ENCODE results near the gene GRB7.
"Not testable (repeated sequence)": the region's sequence is repeated elsewhere in the genome, so short reads cannot be mapped to it uniquely, and the experiment has no call there.

Gene GRB7

GRCh38 chr17:39752241-39752881 lies 14.6 kb downstream of the GRB7 start:
- DNase-seq (ENCODE audit: low read depth) = no peak

DNA sequence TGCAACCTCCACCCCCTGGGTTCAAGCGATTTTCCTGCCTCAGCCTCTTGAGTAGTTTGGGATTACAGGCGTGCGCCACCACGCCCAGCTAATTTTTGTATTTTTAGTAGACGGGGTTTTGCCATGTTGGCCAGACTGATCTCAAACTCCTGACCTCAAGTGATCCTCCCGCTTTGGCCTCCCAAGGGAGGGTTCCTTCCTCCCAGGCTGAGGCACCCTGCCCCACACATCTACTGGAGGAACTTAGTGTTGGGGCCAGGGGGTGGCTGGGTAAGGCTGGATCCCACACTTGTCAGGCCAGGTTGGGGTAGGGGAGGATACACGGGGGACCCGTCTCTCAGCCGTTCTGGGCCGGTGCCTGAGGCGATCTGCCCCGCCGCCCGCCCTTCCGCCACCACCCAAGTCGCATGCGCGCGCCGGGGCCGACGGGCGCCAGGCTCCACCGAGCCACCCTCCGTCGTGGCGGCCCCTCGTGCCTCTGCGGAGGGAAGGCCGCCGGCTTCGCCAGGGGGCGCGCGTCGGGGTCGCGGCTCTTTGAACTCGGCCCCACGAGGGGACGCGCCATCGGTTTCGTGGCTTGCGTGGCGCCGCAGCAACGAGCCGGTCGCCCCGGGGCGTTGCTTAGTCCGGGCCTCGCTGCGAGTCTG lies 15.9 kb downstream of the GRB7 start:
- DNase-seq (ENCODE audit: low read depth) = peak; percentile 63

- DNase-seq (ENCODE audit: low read depth) = peak; percentile 97
Observed at GRCh38 chr17:39754161-39754957, 16.6 kb downstream of the GRB7 start.

GRCh38 chr17:39754958-39755553 lies 17.3 kb downstream of the GRB7 start:
- no peak for DNase-seq (ENCODE audit: low read depth)

DNA sequence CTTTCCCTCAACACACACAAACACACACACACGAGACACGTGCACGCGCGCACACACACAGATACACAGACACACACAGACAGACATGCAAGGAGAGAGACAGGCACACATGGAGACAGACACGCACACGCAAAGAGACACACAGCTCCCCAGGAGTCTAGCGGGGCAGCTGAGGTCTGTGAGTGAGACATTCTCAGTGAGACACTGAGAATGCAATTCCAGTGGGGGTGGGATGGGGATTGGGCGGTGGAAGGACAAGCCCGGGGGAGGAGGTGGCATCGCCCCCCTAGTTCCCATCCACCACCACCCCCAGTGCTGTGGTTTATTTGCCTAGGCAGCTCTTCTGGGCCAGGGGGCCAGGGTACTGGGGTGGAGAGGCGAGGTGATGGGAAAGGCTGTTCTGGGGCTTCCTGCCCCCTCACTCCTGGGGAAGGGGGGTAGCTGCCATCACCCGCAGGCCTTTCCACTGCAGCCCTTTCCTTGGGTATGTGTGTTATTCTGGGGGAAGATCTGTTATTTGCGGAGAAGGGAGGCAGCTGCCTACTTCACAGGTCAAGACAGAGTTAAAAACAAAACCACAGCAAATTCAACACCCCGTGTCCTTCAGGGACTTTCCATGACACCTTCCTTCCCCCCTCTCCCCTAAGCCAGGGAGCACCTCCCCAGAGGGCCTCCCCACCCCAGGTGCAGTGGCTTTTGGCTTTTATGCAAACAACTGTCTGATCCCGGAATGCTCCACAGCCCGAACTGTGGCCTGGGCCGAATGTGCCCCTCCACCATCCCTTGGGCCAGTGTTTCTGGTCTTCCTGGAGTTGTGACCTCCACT lies 18.0 kb downstream of the GRB7 start:
- peak; percentile 38 for DNase-seq (ENCODE audit: low read depth)

DNA sequence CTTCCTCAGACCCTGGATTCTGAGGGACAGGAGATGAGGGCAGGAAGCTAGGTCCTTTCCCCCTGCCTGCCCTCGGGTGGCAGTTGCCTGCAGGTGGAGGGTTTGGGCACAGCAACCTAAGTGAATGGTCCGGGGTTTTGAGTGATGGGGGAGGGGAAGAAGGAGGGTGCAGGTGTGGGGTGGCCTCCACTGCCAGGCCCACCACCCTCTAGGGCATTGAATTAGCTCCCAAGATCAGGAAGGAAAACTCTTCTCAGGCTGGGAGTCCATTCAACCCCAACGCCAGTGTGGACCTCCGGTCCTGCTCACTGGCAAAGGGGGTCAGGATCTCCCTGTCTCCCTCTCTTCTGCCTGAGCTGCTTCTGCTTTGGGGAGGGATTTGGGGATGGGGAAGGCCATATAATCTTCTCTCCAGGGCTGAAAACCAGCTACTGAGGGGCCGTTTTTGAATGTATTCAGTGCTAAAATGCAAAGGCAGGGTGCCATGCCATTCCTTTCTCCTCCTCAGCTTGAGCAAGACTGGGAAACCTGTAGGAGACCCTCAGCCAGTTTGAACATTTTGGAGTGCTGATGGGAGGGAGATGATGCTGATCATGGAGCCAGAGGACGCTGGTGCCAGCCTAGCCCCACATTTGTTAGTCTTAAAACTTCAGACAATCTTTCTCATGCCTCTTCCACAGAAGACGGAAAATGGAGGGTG lies 18.8 kb downstream of the GRB7 start:
- no peak for DNase-seq (ENCODE audit: low read depth)

- no peak for DNase-seq (ENCODE audit: low read depth)
Observed at GRCh38 chr17:39757176-39757662, 19.5 kb downstream of the GRB7 start.

- peak; percentile 33 for DNase-seq (ENCODE audit: low read depth)
Observed at GRCh38 chr17:39757931-39758873, 20.5 kb downstream of the GRB7 start.

DNA sequence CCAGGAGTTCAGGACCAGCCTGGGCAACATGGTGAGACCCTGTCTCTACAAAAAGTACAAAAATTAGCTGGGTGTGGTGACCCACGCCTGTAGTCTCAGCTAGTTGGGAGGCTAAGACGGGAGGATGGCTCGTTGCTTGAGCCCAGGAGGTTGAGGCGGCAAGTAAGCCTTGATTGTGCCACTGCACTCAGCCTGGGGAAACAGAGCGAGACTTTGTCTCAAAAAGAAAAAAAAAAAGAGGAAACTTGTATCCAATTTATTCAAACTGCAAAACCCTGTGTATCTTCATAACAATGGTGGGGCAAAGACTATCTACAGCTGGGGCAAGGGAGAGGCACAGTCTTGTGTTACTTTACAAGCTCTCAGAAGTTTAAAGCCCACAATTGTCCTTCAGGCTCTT lies 21.5 kb downstream of the GRB7 start:
- DNase-seq (ENCODE audit: low read depth) = no peak

- no peak for DNase-seq (ENCODE audit: low read depth)
Observed at GRCh38 chr17:39761861-39762496, 24.2 kb downstream of the GRB7 start.

GRCh38 chr17:39763051-39763820 lies 25.5 kb downstream of the GRB7 start:
- no peak for DNase-seq (ENCODE audit: low read depth)

GRCh38 chr17:39764171-39764570 lies 26.4 kb downstream of the GRB7 start:
- not testable (repeated sequence) for DNase-seq (ENCODE audit: low read depth)

- DNase-seq (ENCODE audit: low read depth) = no peak
Observed at GRCh38 chr17:39765175-39765574, 27.4 kb downstream of the GRB7 start.

GRCh38 chr17:39765766-39766165 lies 28.0 kb downstream of the GRB7 start:
- no peak for DNase-seq (ENCODE audit: low read depth)

DNA sequence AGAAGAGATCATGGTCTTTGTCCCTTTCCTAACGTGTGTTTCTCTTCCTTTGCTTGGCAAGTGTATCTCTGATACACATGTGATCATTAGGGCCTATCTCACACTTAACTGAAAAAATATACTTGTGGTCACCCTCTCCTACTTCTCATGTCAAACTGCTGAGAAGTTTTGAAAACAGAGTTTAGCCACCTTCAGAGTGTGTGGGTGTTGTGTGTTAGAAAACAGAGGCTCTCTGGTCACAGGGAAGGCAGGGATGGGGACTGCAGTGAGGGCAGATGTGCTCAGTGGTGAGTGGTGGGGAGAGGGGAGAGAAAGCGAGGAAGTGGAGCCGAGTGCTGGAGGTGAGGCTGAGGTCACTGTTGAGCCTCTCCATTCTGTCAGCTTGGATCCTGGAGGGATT lies 29.4 kb downstream of the GRB7 start:
- DNase-seq (ENCODE audit: low read depth) = no peak

DNA sequence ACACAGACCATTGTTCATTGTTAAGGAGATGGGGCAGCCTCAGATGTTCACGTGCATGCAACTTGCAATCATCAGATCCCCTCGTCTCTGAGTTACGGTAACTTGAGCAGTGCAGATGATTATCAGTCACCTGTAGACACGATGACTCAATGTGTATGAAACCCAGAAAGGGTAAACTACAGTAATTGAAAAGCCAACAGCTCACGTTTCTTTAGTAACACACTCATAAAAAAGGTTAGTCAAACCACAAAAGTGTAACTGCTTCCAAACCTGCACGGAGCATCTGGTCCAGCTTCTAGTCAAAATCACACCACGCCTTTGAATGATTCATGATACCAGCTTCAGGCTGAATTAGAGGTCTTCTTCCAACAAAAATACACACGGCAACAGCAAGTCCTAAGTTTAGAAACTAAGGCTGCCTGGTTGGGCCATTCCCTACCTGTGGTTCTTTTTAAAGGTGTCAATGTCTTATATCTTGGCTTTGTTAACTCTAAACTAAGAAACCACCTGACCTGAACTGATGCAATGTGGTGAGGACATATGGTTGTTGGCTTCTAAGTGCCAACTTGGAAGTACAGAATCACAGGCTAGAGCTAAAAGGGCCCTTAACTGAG lies 32.3 kb downstream of the GRB7 start:
- peak; percentile 37 for DNase-seq (ENCODE audit: low read depth)

GRCh38 chr17:39772415-39772814 lies 34.7 kb downstream of the GRB7 start:
- DNase-seq (ENCODE audit: low read depth) = no peak
